Gastrocnemius medialis (tissue), 4 donors: ENCODE measurements around the gene DSC1.

ENCODE experiments used
- POLR2A ChIP-seq, 2 donors: fragments of 450-650 bp; IDR thresholded peaks; one replicate each; pipeline ENCODE4 v1.6.1; 2017; ENCODE audit warnings: antibody characterized with exemption in 2 of 2, mild to moderate bottlenecking in 2 of 2, moderate library complexity in 2 of 2
- TF ChIP-seq, protein P1 (sequence below), 5 experiments: fragments of 450-650 bp in 3 of 5; fragments of 200-600 bp in 2 of 5; sonication (generic) in 2 of 5; IDR thresholded peaks in 4 of 5; conservative IDR thresholded peaks in 1 of 5; 1 replicate in 4 of 5; 2 replicates in 1 of 5; pipeline ENCODE4 v1.5.1; 2016 to 2019; ENCODE audit warnings: antibody characterized with exemption in 5 of 5, mild to moderate bottlenecking in 3 of 5, moderate library complexity in 3 of 5

DNA sequence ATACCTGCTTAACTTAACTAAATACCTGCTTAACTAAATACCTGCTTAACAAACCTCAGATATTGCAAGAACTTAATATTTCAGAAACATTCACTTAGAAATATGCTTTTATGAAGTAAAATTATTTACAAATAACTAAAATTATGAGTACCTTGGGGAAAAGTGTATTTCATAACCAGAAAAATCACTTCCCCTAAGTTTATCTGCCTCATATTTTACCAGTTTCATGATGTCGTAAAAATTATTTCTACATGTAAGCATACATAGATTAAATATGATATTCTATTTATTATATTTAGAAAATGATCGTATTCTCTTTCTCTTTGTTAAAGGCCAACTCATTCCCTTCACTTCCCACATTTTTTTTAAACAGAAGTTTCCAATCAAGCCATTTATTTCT lies 41.5 kb upstream of the DSC1 start:
- TF ChIP-seq, protein P1, sequence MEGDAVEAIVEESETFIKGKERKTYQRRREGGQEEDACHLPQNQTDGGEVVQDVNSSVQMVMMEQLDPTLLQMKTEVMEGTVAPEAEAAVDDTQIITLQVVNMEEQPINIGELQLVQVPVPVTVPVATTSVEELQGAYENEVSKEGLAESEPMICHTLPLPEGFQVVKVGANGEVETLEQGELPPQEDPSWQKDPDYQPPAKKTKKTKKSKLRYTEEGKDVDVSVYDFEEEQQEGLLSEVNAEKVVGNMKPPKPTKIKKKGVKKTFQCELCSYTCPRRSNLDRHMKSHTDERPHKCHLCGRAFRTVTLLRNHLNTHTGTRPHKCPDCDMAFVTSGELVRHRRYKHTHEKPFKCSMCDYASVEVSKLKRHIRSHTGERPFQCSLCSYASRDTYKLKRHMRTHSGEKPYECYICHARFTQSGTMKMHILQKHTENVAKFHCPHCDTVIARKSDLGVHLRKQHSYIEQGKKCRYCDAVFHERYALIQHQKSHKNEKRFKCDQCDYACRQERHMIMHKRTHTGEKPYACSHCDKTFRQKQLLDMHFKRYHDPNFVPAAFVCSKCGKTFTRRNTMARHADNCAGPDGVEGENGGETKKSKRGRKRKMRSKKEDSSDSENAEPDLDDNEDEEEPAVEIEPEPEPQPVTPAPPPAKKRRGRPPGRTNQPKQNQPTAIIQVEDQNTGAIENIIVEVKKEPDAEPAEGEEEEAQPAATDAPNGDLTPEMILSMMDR (IDR thresholded peaks at IDR 0.05 in 4 of 5, conservative IDR thresholded peaks at IDR 0.05 in 1 of 5), result no peak
- TF ChIP-seq POLR2A (IDR thresholded peaks at IDR 0.05), result no peak
